OCI-LY7 (cell line): ENCODE measurements around the gene LRG1.

Source experiments
- CTCF ChIP-seq: fragments of 200-600 bp; sonication (generic); conservative IDR thresholded peaks from 2 replicates; pipeline ENCODE4 v1.5.1; 2014; ENCODE audit warnings: mild to moderate bottlenecking, antibody characterized with exemption, low read length, moderate library complexity, mixed read lengths
- EZH2phosphoT487 ChIP-seq: fragments of 200-600 bp; sonication (generic); IDR thresholded peaks from 2 replicates; pipeline ENCODE4 v1.6.1; 2018; ENCODE audit warnings: low read depth, borderline replicate concordance, mild to moderate bottlenecking, mixed run types, antibody characterized with exemption, low read length, moderate library complexity, mixed read lengths

- TF ChIP-seq CTCF (no peak), EZH2phosphoT487 (no peak)
Measured at GRCh38 chr19:4525563-4526002, 14.3 kb downstream of the LRG1 start.
